Progenitor cell of endocrine pancreas (in vitro differentiated cells): ENCODE data around the gene CAPN12. TPM values are rescaled to one million over a fixed set of nuclear protein-coding genes. Genes with fewer than 3 reads are reported as not detected.
"Not testable (repeated sequence)": the region's sequence is repeated elsewhere in the genome, so short reads cannot be mapped to it uniquely, and the experiment has no call there.

Source experiments
- DNase-seq: peaks from one replicate; pipeline ENCODE4 v3.0.0; 2021; ENCODE audit warnings: low spot score; ENCODE audit not compliant: unreplicated experiment
- H3K27ac Mint-ChIP-seq: 2 replicates; pipeline ENCODE4 v1.8.0; 2021; ENCODE audit warnings: mild to moderate bottlenecking, moderate library complexity, mixed read lengths
- H3K27me3 Mint-ChIP-seq: 2 replicates; pipeline ENCODE4 v1.8.0; 2021; ENCODE audit warnings: mixed read lengths
- H3K36me3 Mint-ChIP-seq: 2 replicates; pipeline ENCODE4 v1.8.0; 2022; ENCODE audit warnings: mixed read lengths; ENCODE audit not compliant: insufficient read depth
- H3K4me1 Mint-ChIP-seq: 2 replicates; pipeline ENCODE4 v1.8.0; 2021; ENCODE audit warnings: low read depth, mixed read lengths
- H3K4me3 Mint-ChIP-seq: 2 replicates; pipeline ENCODE4 v1.8.0; 2021; ENCODE audit warnings: low read depth, mild to moderate bottlenecking, moderate library complexity, mixed read lengths
- H3K9me3 Mint-ChIP-seq: 2 replicates; pipeline ENCODE4 v1.8.0; 2021; ENCODE audit warnings: low read depth, mixed read lengths
- total RNA-seq: library from RNA; stranded (reverse); gene quantifications from 2 replicates; pipeline ENCODE4 v1.2.1, GENCODE V29; 2021
- TF ChIP-seq, protein P1 (sequence below): fragments of 200-600 bp; sonication (generic); IDR thresholded peaks from one replicate; pipeline ENCODE4 v1.5.0; 2021; ENCODE audit warnings: antibody characterized with exemption, mild to moderate bottlenecking; ENCODE audit not compliant: unreplicated experiment

Gene CAPN12
- total RNA-seq, 1 donor from 2014 or later, result 4.1 TPM

DNA sequence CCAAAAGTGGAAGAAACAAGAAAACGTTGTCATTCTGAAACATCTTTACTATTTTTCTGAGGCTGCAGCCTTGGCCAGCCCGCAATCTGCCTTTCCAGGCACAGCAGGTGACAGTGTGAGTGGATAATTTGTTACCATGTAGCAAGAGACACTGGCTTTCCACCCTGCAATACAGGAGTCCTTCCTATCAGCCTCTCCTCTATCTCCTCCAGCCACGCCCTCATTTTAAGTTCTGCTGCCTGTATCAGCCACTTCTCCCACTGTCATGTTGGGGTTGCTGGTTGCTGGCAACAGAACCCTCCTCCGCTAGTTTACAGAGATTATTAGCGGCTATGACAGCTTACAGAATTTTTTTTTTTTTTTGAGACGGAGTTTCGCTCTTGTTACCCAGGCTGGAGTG lies 36.8 kb upstream of the CAPN12 start:
- Mint-ChIP-seq H3K27me3 (peaks cover 7% of the 10 kb centered on the region), H3K27ac (peak overlapping the region; percentile 10), H3K4me1 (no peaks in the 10 kb centered on the region), H3K9me3 (no peaks in the 10 kb centered on the region), H3K4me3 (no peak overlapping the region), H3K36me3 (no peaks in the 10 kb centered on the region)
- TF ChIP-seq, protein P1, sequence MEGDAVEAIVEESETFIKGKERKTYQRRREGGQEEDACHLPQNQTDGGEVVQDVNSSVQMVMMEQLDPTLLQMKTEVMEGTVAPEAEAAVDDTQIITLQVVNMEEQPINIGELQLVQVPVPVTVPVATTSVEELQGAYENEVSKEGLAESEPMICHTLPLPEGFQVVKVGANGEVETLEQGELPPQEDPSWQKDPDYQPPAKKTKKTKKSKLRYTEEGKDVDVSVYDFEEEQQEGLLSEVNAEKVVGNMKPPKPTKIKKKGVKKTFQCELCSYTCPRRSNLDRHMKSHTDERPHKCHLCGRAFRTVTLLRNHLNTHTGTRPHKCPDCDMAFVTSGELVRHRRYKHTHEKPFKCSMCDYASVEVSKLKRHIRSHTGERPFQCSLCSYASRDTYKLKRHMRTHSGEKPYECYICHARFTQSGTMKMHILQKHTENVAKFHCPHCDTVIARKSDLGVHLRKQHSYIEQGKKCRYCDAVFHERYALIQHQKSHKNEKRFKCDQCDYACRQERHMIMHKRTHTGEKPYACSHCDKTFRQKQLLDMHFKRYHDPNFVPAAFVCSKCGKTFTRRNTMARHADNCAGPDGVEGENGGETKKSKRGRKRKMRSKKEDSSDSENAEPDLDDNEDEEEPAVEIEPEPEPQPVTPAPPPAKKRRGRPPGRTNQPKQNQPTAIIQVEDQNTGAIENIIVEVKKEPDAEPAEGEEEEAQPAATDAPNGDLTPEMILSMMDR, result no peak
- no peak for DNase-seq

DNA sequence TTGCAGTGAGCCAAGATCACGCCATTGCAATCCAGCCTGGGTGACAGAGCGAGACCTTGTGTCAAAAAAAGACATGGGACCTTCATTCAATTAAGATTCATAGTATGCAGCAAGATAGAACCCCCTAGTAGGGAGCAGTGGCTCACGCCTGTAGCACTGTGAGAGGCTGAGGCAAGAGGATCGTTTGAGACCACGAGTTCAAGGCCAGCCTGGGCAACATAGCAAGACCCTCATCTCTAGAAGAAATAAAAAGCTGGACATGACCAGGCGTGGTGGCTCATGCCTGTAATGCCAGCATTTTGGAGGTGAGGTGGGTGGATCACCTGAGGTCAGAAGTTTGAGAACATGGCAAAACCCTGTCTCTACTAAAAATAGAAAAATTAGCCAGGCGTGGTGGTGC lies 36.2 kb upstream of the CAPN12 start:
- no peak for DNase-seq
- H3K27me3 Mint-ChIP-seq, result peaks cover 7% of the 10 kb centered on the region
- TF ChIP-seq, protein P1, result no peak
- H3K36me3 Mint-ChIP-seq, result no peaks in the 10 kb centered on the region
- H3K27ac Mint-ChIP-seq, result no peak overlapping the region
- no peak overlapping the region for H3K4me3 Mint-ChIP-seq
- H3K4me1 Mint-ChIP-seq, result no peaks in the 10 kb centered on the region
- no peaks in the 10 kb centered on the region for H3K9me3 Mint-ChIP-seq

DNA sequence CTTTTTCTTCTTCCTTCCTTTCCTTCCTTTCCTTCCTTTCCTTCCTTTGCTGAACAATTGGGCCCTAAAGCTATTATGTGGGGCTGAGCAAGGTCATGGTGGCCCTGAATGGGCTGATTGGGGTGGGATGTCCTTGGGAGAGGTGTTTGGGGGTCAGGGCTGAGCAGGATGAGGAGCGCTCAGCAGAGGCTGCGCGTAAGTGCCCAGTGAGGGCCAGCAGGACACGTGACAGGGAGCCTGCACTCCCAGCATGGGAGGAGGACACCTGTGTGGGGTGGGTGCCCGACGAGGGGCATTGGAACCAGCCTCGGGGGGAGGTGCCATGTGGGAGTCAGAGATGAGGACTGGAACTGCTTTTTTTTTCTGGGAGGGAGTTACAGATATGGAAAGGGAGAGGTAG lies 34.5 kb upstream of the CAPN12 start:
- Mint-ChIP-seq H3K4me3 (no peak overlapping the region), H3K36me3 (no peaks in the 10 kb centered on the region), H3K27ac (no peak overlapping the region), H3K27me3 (peaks cover 12% of the 10 kb centered on the region), H3K9me3 (no peaks in the 10 kb centered on the region), H3K4me1 (no peaks in the 10 kb centered on the region)
- TF ChIP-seq, protein P1, result no peak
- no peak for DNase-seq

DNA sequence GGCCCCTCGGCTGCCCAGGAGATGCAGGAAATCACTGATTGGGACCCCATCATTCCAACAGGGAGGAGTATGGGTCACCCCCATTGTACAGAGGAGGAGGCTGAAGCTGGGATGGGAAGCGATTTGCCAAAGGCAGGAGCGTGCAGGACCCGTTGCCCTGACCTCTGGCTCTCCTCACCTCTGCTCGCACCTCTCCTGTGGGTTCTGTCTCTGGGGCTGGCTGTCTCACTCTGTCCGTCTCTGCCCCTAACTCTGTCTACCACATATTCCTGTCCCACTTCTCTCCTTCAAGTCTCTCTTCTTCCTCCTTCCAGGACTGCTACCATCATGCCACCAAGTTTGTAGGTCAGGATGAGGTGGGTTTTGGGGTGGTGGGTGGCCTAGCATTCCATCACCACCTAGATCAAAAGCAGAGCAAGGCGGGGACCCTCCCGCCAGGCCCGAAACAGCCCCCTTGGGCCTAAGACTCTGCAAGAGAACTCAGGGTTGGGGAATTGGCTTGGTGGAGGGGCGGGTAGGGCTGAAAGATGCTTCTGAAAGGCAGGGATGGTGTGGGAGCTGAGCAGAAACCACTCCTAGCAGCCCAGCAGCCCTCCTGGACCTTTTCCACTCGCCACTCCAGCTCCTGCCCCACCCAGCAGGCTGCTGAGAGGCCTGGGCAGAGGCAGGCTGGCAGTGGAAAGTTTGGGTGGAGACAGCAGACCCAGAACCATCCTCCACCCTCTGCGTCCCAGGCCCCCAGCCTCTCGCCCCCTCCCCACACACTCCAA lies 30.1 kb upstream of the CAPN12 start:
- TF ChIP-seq, protein P1, result no peak
- Mint-ChIP-seq H3K4me1 (no peaks in the 10 kb centered on the region), H3K27ac (peak overlapping the region; percentile 80), H3K27me3 (peaks cover 6% of the 10 kb centered on the region), H3K4me3 (no peak overlapping the region), H3K9me3 (no peaks in the 10 kb centered on the region), H3K36me3 (no peaks in the 10 kb centered on the region)
- no peak for DNase-seq

DNA sequence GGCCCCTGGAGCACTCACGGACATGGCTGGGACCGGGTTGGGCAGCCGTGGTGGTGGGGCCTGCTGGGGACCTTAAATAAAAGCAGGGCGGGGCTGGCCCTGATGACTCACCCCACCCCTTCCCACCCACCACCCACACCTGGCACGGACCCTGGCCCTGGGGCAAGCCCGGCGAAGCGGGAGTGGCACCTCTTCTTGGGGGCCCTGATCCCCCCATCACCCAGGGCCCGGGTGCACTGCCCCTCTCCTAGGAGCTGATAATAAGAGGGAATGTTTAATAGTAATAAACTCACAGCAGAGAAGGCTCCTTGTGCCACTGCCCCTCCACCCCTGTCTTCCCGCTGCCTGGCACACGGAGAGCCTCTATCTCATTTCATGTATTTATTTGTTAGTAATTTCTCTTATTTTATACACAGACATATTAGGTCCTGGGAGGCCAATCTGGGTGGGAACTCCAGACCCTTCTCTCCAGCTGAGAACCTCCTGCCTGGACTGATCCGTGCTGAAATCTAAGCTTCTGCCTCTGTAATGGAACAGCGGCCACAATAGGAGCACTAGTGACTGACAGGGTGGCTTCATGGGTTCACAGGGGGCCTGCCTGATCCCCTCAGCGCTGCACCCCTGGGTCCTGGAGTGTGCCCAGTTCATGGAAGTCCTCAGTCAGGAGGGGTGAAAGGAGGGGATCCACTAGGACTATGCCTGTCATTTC lies 29.3 kb upstream of the CAPN12 start, which contains the start of gene LGALS7:
TSS of gene LGALS7 (minus strand) at position 49 of the 709 bp plus-strand sequence. CDS start at position 24, 25 bp downstream.
- H3K27ac Mint-ChIP-seq, result peak within 1 kb of the TSS; percentile 80
- no peaks in the 10 kb centered on the region for H3K9me3 Mint-ChIP-seq
- TF ChIP-seq, protein P1, result no peak
- no peaks in the 10 kb centered on the region for H3K4me1 Mint-ChIP-seq
- no peak within 1 kb of the TSS for H3K4me3 Mint-ChIP-seq
- no peaks in the 10 kb centered on the region for H3K36me3 Mint-ChIP-seq
- H3K27me3 Mint-ChIP-seq, result peaks cover 8% of the 10 kb centered on the region
- no peak for DNase-seq

DNA sequence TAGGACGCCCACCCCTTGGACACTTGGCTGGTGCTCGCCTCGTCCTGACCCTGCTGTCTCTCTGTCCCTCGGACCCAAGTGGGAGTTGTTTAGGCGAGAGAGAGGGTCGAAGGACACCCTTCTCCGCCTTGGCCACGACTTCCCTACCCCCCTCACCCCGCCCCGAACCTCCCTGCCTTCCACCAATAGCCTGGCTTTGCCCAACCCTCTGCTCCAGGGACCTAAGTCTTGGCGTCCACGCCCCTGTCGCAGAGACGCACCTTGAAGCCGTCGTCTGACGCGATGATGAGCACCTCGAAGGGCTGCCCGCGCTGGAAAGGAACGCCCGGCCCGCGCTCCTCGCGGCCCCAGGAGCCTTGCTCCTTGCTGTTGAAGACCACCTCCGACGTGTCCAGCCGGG lies 27.3 kb upstream of the CAPN12 start:
- not testable (repeated sequence) for H3K9me3 Mint-ChIP-seq, H3K27ac Mint-ChIP-seq, H3K36me3 Mint-ChIP-seq, H3K4me3 Mint-ChIP-seq, H3K27me3 Mint-ChIP-seq, H3K4me1 Mint-ChIP-seq, DNase-seq

DNA sequence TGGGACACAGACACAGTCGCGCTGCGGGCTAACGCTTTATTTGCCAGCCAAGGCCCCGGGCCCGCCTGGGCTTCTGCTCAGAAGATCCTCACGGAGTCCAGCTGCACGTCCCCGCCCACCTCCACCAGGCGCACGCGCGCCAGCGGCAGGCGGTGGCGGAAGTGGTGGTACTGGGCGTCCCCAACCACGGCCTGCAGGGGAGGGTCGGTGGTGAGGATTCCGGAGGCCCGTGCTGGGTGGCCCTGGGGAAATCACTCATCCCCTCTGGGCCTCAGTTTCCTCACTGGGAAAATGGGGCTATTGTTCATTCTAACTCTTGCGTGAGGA lies 26.6 kb upstream of the CAPN12 start:
- not testable (repeated sequence) for H3K27me3 Mint-ChIP-seq, H3K27ac Mint-ChIP-seq, H3K9me3 Mint-ChIP-seq, H3K4me1 Mint-ChIP-seq, H3K36me3 Mint-ChIP-seq, DNase-seq, H3K4me3 Mint-ChIP-seq

DNA sequence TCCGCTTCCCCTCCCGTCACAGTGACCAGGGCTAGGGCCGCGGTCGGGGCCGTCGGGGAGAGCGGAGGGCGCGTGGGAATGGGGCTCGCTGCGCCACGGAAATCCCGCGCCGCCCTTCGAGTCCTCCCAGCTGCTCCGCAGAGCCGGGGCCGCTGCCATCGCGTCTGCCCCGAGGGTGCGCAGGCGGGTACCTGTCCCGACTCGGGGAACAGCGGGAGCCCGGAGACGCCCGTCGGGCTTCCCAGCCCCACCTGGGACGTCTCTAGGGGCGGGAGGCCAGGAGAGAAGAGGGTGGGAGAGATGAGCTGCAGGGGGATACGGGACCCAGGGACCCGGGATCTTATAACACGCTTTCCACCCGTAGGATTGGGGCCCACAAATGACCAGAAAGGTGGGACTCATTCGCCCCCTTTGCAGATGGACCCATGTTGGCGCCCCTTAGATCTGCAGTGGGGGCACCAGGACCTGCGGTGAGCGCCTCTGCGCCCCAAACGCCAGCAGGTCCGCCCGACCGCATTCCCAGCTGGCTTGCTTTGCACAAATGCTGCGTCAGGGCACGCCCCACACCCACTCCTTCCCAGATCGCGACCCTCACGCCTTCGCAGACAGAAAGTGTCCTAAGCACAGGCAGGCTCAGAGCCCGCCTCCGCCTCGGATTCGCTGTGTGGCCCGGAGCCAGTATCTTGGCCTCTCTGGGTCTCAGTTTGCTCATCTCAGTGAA lies 26.1 kb upstream of the CAPN12 start:
- H3K4me3 Mint-ChIP-seq, result not testable (repeated sequence)

More for the DNA sequence above, 26.1 kb upstream of the CAPN12 start:
- H3K36me3 Mint-ChIP-seq, H3K9me3 Mint-ChIP-seq, DNase-seq, H3K27ac Mint-ChIP-seq, H3K4me1 Mint-ChIP-seq, H3K27me3 Mint-ChIP-seq: not testable (repeated sequence)
